SU-DHL-6 (cell line): ENCODE data around the gene ACAD10.

Experiments used
- H2AFZ ChIP-seq: fragments of 200-600 bp; sonication (generic); 2 replicates; pipeline ENCODE4 v1.6.1; 2014; ENCODE audit warnings: low read depth, mild to moderate bottlenecking, moderate library complexity, mixed read lengths, antibody characterized with exemption, low read length; ENCODE audit not compliant: severe bottlenecking
- H3F3A ChIP-seq: fragments of 200-600 bp; shearing (Covaris generic); 2 replicates; pipeline ENCODE4 v1.6.0; 2016; ENCODE audit warnings: antibody characterized with exemption, mild to moderate bottlenecking; ENCODE audit not compliant: insufficient read depth
- H3K27ac ChIP-seq: fragments of 200-600 bp; sonication (generic); 2 replicates; pipeline ENCODE4 v1.5.1; 2016; ENCODE audit warnings: low read depth, mild to moderate bottlenecking, low read length, moderate library complexity, mixed read lengths
- H3K27me3 ChIP-seq: fragments of 200-600 bp; sonication (generic), shearing (Covaris generic); 2 replicates; pipeline ENCODE4 v1.6.0; 2014; ENCODE audit warnings: mild to moderate bottlenecking, low read length
- H3K36me3 ChIP-seq: fragments of 200-600 bp; sonication (generic); 2 replicates; pipeline ENCODE4 v1.6.1; 2014; ENCODE audit warnings: mild to moderate bottlenecking, low read length, mixed read lengths
- H3K4me2 ChIP-seq: fragments of 300-600, 200-600 bp; shearing (Covaris generic), sonication (generic); 2 replicates; pipeline ENCODE4 v1.6.0; 2014; ENCODE audit warnings: low read length, low read depth, mild to moderate bottlenecking; ENCODE audit not compliant: poor library complexity, severe bottlenecking
- H3K4me3 ChIP-seq: fragments of 200-600 bp; sonication (generic); 2 replicates; pipeline ENCODE4 v1.5.1; 2014; ENCODE audit warnings: antibody characterized with exemption, low read length, mild to moderate bottlenecking, mixed read lengths; ENCODE audit not compliant: insufficient read depth, poor library complexity, severe bottlenecking
- H3K79me2 ChIP-seq: fragments of 200-600 bp; sonication (generic); 2 replicates; pipeline ENCODE4 v1.6.1; 2014; ENCODE audit warnings: mild to moderate bottlenecking, low read length, moderate library complexity; ENCODE audit not compliant: insufficient read depth
- H3K9ac ChIP-seq: fragments of 200-600 bp; sonication (generic); 2 replicates; pipeline ENCODE4 v1.7.0; 2014; ENCODE audit warnings: mild to moderate bottlenecking, low read length
- H3K9me2 ChIP-seq: fragments of 200-600 bp; sonication (generic); replicated peaks from 2 replicates; pipeline ENCODE4 v1.6.1; 2014; ENCODE audit warnings: low read length; ENCODE audit not compliant: insufficient read depth
- H3K9me3 ChIP-seq: fragments of 200-600 bp; sonication (generic); 2 replicates; pipeline ENCODE4 v1.6.1; 2014; ENCODE audit warnings: low read length, mixed read lengths; ENCODE audit not compliant: insufficient read depth
- H4K20me1 ChIP-seq: fragments of 200-600 bp; sonication (generic); 2 replicates; pipeline ENCODE4 v1.6.1; 2014; ENCODE audit warnings: low read depth, mild to moderate bottlenecking, antibody characterized with exemption, low read length, moderate library complexity, mixed read lengths
- EZH2phosphoT487 ChIP-seq: fragments of 200-600 bp; sonication (generic), shearing (Covaris generic); conservative IDR thresholded peaks from 2 replicates; pipeline ENCODE4 v1.6.1; 2018; ENCODE audit warnings: mild to moderate bottlenecking, antibody characterized with exemption, low read length, moderate library complexity, mixed read lengths
- TF ChIP-seq, protein P1 (sequence below): fragments of 200-600 bp; sonication (generic); IDR thresholded peaks from one replicate; pipeline ENCODE4 v1.5.1; 2017; ENCODE audit warnings: antibody characterized with exemption, mild to moderate bottlenecking, low read length, moderate library complexity; ENCODE audit not compliant: insufficient read depth, poor library complexity, severe bottlenecking

The ACAD10 gene

DNA sequence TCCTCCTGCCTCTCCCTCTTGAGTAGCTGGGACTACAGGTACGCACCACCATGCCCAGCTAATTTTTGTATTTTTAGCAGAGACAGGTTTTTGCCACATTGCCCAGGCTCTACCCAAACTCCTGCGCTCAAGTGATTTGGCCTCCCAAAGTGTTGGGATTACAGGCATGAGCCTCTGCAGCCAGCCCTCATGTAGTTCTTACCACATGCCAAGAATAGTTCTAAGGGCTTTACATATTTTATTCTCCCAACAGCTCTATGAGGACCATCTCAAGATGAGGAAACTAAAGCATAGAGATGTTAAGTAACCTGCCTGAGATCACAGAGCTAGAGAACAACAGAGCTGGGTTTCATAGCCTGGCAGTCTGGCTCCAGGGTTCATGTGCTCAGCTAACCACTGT is 42.9 kb downstream of the ACAD10 start:
- TF ChIP-seq, protein P1, sequence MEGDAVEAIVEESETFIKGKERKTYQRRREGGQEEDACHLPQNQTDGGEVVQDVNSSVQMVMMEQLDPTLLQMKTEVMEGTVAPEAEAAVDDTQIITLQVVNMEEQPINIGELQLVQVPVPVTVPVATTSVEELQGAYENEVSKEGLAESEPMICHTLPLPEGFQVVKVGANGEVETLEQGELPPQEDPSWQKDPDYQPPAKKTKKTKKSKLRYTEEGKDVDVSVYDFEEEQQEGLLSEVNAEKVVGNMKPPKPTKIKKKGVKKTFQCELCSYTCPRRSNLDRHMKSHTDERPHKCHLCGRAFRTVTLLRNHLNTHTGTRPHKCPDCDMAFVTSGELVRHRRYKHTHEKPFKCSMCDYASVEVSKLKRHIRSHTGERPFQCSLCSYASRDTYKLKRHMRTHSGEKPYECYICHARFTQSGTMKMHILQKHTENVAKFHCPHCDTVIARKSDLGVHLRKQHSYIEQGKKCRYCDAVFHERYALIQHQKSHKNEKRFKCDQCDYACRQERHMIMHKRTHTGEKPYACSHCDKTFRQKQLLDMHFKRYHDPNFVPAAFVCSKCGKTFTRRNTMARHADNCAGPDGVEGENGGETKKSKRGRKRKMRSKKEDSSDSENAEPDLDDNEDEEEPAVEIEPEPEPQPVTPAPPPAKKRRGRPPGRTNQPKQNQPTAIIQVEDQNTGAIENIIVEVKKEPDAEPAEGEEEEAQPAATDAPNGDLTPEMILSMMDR: no peak
- no peak for TF ChIP-seq EZH2phosphoT487
- Histone ChIP-seq H3F3A (peaks cover 26% of the 10 kb centered on the region), H3K9me3 (peaks cover 8% of the 10 kb centered on the region; the same call in 1 of the 2 replicates), H3K27me3 (no peaks in the 10 kb centered on the region), H3K79me2 (no peaks in the 10 kb centered on the region), H3K4me3 (no peak overlapping the region), H3K27ac (peak overlapping the region; percentile 9; the same call in 1 of the 2 replicates), H3K9ac (no peak overlapping the region), H2AFZ (no peak overlapping the region), H3K36me3 (peaks cover 6% of the 10 kb centered on the region; the same call in 1 of the 2 replicates), H3K9me2 (no peaks in the 10 kb centered on the region), H4K20me1 (no peaks in the 10 kb centered on the region), H3K4me2 (no peak overlapping the region)

DNA sequence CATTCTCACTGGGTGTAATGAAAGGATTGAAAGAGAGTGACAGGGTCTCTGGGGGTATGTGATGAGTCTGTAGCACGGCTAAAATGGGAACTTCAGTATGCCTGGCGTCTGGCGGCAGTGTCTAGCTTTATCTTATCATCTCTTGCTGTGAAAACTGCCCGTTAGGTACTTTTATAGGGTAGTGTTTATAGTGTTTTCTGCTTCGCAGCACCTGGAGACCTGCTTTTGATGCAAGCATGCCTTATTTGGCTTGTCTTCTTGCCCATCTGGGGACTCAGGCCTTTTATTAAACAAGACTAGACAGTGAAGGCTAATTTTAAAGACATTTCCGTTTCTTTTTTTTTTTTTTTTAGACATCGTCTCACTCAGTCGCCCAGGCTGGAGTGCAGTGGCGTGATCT is 44.6 kb downstream of the ACAD10 start:
- Histone ChIP-seq H3K4me3 (peak overlapping the region; percentile 33), H2AFZ (peak overlapping the region; percentile 35), H3K9me3 (peaks cover 8% of the 10 kb centered on the region; the same call in 1 of the 2 replicates), H3K9me2 (no peaks in the 10 kb centered on the region), H3K9ac (peak overlapping the region; percentile 55), H3K27ac (peak overlapping the region; percentile 98), H3K27me3 (no peaks in the 10 kb centered on the region), H3K36me3 (peaks cover 6% of the 10 kb centered on the region; the same call in 1 of the 2 replicates), H4K20me1 (no peaks in the 10 kb centered on the region), H3F3A (peaks cover 26% of the 10 kb centered on the region), H3K79me2 (no peaks in the 10 kb centered on the region), H3K4me2 (peak overlapping the region; percentile 65)
- TF ChIP-seq, protein P1: no peak
- TF ChIP-seq EZH2phosphoT487: no peak

DNA sequence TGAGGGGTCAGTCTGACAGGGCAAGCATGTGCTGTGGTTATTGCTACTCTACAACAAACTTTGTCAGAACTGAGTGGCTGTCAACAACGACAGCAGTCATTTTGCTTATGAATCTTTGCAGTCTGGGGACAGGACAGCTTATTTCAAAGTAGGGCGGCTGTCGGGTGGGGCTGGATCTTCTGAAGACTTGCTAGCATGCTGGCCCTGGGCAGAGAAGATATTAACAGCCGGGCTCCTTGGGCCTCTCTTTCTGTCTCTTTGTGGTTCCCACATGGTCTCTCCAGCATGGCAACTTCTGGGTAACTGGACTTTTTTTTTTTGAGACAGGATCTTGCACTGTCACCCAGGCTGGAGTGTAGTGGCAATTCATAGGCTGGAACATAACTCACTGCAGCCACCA is 46.9 kb downstream of the ACAD10 start:
- no peak overlapping the region for H3K9ac ChIP-seq
- H3K79me2 ChIP-seq: no peaks in the 10 kb centered on the region
- H3K9me3 ChIP-seq: peaks cover 8% of the 10 kb centered on the region; the same call in 1 of the 2 replicates
- no peak overlapping the region for H2AFZ ChIP-seq
- no peak for TF ChIP-seq EZH2phosphoT487
- TF ChIP-seq, protein P1: no peak
- H3K4me2 ChIP-seq: no peak overlapping the region
- peak overlapping the region; percentile 98 for H3K27ac ChIP-seq
- H3K4me3 ChIP-seq: no peak overlapping the region
- H3K9me2 ChIP-seq: no peaks in the 10 kb centered on the region
- H3F3A ChIP-seq: peaks cover 22% of the 10 kb centered on the region
- H4K20me1 ChIP-seq: no peaks in the 10 kb centered on the region
- H3K27me3 ChIP-seq: no peaks in the 10 kb centered on the region
- H3K36me3 ChIP-seq: peaks cover 6% of the 10 kb centered on the region; the same call in 1 of the 2 replicates
